HG02588 (cell line): Measurements from ENCODE around the gene NHS.

Experiments
- ATAC-seq: cut with Tn5 transposase; IDR thresholded peaks from one replicate; pipeline ENCODE4 v1.9.1; 2021; ENCODE audit warnings: mild to moderate bottlenecking, moderate library complexity; ENCODE audit not compliant: unreplicated experiment

The NHS gene

DNA sequence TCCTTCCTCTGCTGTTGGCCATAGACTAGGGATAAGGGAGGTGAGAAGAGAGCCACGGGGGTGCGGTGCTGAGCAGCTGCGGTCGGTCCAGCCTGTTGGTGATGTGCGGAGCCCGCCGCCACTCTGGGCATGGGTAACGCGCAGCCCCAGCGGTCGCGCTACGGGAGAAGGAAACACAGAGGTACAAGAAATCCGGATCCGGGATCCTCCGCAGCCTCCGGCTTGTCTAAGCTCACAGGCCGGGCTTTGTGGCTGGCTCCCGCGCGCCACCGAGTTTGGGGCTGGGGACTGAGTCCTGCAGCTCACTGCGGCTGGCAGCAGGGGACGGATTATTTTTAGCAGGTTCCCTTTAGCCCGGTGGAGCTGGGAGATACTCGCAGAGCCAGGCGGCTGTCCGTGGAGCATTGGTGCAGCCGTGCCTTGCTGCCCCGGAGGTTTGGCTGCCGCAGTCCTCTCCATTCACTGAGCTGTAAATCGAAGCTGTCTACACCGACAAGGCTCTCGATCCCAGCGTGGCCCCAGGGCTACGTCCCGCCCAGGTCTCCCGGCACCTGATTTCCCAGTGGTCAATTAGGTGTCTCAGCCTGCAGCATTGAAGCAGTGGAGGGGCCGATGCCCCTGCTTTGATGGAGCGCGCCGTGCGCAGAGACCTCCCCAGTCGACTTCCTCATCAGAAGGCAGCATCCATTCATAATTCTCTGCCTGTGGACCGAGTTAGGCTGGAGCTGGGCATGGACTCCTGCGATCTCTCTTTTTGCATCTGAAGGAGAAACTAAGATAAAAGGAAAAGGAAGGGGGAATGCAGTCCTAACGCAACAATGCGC is 280.4 kb downstream of the NHS start:
- no peak for ATAC-seq

- ATAC-seq, result no peak
Observed at GRCh38 chrX:17656035-17656418, 281.0 kb downstream of the NHS start.

DNA sequence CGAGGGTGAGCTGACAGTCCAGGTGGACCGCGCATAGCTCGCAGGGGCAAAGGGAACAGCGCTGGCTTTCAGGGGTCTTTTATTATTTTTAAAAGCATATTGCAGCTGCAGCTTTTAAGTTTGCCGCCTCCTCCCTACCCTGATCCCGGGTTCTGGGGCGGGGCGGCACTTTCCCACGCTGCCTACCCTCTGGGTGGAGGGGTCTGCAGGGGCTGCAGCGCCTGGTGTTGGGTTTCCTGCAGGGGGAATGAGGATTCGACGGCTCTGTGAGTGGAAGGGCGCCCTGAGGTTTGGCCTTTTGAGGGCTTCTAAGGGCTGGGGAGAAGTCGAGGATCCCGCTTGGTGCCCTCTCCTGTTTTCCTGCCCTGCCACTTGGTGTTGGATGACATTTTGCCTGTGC is 281.6 kb downstream of the NHS start:
- ATAC-seq, result no peak

DNA sequence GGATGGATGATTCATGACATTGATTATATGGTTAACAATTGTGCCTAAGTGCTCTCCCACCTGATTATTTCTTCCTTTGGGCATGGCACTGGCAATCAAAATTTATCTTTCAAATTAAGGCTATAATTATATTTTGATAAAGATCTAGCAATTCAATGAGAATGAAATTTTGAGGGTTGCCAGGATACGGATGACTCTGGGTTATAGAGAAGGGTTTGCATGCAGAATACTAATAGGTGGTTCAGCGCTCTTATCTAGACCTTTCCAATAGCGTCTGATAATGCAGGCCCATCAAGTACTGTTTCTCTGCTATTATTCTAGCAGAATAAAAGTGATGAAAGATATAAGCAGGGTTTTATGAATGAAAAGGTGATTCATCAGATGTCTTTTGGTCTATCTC is 287.4 kb downstream of the NHS start:
- no peak for ATAC-seq

DNA sequence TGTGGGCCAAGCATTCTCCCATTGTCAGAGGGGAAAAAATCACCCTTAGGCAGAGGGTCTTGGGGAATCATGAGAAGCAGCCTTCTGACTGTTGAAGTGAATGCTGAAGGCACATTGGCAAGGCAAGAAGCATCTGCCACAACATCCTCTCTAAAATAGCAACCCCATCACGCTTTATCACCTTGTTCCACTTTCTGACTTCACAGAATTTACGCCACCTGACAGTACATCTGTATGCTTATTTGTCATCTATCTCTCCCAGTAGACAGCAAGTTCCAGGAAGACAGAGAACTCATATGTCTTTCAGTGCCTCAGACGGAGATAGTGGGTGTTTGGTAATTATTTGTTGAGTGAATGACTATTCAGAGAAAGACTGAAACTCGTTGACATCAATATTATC is 293.9 kb downstream of the NHS start:
- no peak for ATAC-seq

DNA sequence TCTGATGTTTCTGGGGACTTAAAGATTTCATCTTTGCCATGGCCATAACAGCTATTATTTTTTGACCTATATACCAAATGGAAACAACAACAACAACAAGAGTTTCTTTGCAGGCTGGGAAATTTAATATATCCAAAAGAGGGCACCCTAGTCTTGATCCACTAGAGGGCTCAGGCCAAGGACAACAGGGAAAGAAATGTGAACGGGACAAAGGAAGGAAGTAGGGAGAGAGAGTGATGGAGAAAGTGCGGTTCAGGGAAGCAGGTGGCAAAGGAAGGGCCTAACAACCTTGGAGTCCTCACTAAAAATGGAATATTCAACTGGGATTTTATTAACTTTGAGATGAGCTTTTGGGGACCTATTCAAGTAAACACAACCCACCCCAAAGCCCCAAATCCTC is 294.5 kb downstream of the NHS start:
- ATAC-seq, result no peak

DNA sequence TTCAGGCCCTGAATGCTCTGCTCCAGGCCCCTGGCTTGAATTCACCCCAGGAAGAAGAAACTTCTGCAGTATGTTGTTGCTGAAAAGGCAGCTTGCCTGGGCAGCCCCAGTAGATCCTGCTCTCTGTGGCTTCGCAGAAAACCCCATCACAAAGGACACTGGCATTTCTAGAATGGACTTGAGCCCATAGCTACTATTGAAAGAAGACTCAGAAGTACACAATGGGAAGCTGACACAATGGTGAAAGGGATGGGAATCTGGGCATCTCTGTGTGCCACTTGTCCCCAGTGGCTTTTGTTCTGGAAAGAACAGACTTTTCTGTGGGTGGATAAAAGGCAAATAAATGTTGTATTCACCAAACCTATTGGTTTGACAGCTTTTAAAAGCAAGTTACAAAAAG is 294.9 kb downstream of the NHS start:
- ATAC-seq, result no peak

DNA sequence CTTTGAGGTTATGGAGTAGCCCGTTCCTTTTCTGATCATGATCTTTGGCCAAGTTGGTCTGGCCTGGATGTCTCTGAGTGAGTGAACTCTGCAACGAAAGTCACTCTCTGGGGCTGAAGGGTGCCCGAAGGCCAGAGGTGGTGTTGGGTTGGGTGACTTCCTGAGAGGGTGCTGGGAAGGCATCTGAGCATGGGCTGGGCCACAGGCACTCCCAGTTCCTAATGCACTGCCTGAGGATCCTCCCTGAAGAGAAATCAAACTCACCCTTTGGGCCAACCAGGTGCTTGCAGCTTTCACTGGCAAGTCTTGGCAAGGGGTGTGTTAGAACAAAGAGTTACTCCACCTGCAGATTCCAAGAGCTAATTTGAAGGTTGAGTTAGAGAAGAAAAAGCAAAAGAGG is 295.9 kb downstream of the NHS start:
- ATAC-seq, result no peak

DNA sequence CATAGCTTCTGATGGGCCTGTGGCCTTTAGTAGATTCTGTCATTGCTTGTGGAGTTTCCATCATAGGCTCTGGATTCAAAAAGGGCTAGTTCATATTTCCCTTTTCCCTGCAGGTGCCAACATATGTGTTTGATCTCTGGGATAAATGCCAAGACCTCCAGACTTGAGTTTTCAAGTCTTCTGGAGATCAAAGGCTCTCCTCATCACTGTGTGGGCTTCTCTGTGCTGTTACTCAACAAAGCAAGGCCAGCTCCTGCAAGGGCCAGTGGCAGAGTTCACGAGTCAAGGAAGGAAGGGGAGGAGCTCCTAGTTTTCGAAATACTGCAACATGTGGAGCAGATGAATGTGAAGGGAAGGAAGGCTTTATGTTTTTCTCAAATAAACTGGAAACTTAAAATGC is 299.6 kb downstream of the NHS start:
- no peak for ATAC-seq

DNA sequence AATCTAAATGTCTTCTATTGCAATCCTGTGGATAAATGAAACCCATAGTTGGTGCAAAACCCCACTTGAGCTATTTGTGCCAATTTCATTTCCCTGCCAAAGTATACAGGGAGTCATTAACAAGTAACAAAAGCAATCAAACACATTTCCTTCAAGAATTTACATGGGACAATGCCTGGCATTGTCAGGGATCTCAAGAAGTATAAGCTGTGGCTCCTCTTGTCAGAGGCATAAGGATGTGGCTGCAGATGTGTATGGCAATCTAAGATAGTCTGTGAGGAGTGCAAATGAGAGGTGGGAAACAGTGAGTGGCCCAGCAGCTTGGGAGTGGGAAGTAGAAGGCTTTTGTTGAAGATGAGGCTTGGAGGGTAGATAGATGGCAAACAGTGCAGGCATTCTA is 304.3 kb downstream of the NHS start:
- ATAC-seq, result no peak

DNA sequence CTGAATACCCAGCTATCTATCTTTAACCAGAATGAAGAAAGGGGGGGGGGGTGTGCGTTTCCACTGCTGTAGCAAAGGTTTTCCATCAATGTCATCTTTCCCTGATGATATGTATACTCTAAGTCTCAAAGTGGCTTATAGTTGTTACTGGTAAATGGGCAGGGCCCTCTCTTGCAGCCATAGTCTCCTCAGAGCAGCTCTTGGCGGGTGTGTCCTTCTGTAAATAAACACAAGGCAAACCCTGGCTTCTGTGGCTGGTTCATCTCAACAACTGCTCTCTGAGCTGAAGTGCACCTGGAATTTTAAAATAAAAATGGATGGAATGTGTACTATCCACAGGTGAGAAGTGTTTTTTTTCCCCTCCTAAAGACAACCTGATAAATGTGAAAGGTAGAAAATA is 304.8 kb downstream of the NHS start:
- no peak for ATAC-seq

GRCh38 chrX:17680732-17681413 is 305.9 kb downstream of the NHS start:
- no peak for ATAC-seq

- ATAC-seq, result no peak
Observed at GRCh38 chrX:17682259-17682658, 307.3 kb downstream of the NHS start.

DNA sequence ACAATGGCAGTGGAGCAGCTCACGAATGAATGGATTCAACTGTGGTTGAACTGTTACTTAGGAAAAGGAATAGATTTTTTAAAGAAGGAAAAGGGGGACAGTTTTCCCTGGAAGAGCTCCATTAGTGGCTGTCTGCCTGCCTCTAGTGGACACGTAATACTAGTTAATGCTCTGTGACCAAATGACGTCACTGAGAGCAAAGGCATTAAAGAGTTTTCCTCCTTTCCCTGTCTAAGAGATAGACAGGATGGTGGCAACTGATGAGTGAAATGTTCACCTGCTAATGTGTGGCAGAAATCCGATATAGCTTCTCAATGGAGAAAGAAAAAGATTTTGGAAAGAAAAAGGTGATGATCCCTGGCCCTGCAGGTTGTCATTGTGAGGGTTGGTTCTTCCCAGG is 310.0 kb downstream of the NHS start:
- no peak for ATAC-seq

DNA sequence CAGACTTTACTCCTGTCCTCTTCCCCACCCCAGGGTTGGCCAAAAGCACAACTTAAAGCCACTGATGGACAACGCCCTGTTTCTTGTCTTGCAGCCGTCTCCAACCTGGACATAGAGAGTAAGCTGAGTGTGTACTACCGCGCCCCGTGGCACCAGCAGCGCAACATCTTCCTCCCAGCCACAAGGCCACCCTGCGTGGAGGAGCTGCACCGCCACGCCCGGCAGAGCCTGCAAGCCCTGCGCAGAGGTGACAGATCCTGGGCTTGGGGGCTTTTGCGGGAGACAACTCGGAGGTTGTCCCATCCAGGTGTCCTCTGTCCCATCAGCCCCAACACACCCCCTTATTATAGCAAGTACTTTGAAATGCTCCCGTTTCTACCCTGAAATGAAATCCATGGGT is 312.6 kb downstream of the NHS start:
- ATAC-seq, result no peak

GRCh38 chrX:17689971-17690409 is 315.0 kb downstream of the NHS start:
- ATAC-seq, result no peak

GRCh38 chrX:17692709-17693346 is 317.8 kb downstream of the NHS start:
- peak; percentile 70 for ATAC-seq

- no peak for ATAC-seq
Observed at GRCh38 chrX:17697191-17697590, 322.2 kb downstream of the NHS start.

DNA sequence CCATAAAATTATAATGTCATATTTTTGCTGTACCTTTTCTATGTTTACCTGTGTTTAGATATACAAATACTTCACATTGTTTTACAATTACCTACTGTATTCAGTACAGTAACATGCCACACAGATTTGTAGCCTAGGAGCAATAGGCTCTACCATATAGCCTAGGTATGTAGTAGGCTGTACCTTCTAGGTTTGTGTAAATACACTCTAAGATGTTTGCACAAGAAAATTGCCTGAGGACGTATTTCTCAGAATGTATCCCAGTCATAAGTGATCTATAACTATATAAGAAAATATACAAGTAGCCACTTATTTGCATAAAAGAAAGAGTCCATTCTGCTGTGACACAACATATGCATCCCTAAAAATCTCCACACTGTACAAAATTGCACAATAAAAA is 326.0 kb downstream of the NHS start:
- ATAC-seq, result no peak

DNA sequence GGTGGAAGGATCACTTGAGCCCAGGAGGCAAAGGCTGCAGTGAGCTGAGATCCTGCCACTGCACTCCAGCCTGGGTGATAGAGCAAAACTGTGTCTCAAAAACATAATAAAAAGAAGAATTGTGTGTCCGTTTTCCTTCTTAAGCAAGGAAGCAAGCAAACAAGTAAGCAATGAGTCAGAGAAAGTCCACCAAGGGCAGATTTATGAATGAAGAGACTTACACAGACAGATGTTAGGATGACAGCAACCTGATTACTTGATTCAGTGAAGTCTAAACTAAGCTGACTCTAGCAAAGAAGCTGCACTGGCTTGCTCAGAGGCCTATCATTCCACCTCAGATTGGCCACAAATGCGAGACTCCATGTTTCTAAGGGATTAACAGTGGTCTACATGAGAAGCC is 328.2 kb downstream of the NHS start:
- ATAC-seq, result no peak

DNA sequence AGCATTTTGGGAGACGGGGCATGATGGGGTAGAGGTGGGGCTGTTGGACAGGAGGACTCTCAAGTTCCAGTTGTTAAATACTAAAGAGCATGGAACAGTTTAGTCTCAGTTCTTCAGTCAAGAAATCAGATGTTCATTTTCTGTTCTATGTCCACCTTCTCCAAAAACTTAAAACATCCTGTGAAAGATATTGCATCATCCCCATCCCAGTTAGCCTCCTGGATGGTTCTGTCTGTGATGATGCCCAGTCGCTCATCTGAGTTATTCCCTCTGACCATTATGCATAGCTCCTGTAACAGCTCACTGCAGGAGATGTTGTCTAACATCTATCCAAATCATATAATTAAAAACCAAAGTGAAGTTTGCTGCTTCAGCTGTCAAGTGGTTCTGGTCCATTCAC is 330.2 kb downstream of the NHS start:
- ATAC-seq, result no peak

DNA sequence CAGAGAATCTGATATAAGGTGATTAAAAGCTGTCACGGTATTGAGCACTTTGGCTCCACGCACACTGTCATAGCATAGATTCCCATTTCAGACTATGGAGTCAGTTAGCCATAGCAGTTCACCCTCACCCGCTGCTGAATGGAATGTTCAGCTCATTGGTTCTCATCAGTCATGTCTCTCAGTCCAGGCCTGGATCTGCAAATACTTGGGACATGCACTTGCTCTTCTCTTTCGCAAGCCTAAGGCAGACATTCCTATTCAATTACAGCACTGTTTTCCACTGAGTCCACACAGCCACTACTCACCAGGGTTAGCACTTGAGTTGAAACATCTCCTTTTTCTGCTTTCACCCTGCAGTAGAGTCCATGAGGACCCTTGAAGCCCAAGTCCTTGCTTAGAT is 331.7 kb downstream of the NHS start:
- no peak for ATAC-seq
